Measurements from ENCODE around the gene XYLT2.

The XYLT2 gene

DNA sequence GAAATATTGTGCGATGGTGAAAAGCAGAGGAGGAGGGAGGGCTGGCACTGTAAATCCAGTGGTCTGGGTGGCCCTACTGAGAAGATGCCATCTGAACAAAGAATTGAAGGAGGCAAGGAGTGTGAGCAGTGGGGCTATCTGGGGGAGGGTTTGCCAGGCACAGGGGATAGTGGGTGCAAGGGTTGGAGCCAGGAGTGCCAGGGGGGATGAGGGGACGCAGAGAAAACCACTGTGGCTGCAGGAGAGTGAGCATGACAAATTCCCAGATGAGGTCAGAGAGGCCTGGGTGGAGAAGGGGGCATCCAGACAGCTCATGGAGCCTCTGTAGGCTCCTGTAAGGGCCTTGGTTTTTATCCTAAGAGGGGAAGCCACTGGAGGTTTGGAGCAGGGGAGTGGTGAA lies 4.8 kb downstream of the XYLT2 start:
- ATAC-seq = no peak

DNA sequence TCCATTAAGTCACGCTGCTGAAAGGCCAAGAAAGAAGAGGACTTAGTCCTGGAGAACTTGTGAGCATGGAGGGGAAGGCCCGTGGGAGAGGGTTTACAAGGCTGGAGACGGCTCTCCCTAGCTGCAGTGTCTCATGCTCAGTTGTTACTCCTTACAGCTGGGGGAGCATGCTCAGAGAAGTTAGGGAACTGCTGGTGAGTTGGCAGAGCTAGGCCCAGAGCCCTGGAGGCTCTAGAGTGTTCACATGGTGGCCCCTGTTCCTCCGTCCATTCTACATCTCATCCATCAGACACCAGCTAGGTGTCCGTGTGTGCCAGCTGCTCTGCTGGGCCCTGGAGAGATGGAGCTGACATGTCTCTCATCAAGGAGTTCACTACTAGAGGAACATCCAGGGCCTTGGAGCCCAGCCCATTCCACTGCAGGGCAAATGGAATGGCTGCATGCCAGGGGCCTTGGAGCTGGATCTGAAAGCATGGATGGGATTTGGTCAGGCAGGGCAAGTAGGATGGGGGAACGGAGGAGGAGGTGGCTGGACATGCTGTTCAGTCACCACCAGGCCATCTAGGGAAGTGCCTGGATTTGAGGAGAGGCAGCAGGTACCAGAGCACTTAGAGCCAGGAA lies 6.3 kb downstream of the XYLT2 start:
- no peak for ATAC-seq

DNA sequence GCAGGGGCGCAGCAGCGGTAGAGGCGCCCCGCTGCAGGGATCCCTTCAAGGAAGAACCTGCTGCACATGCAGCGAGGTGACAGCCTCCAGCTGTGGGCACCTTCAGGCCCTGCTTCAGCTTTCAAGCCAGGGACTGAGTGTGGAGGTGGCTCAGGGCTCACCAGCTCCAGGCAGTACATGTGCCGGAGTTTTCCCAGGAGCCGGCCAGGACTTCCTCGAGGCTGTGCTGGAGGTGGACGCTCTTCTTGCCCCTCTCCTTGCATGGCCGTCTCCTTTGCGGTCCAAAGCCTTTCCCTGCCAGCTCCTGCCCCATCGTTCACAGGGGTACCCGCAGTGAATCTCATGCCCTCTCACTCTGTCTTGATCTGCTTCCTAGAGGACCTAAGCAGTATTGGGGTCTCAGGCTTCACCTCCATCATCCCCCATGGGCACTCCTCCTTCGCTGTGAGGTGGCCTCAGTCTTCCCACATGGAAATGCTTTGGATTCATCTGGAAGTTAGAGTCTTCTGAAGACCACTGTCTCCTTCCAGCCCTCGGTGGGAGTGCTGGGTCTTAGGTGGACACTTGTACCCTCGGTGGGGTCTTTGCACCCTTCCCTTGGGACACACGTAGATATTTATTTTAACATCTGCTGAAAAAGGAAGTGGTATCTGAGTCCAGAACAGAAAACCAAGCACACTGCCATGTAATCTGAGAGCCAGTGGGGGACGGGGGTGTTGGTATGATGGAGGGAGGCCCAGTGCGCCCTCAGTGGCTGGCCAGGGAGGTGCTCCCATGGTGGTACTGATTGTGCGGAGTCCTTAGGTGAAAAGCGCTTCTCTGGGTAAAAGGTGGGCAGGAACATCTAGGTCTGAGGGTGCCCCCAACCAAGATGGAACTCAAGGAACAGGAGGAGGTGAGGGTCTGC lies 7.0 kb downstream of the XYLT2 start:
- no peak for ATAC-seq

DNA sequence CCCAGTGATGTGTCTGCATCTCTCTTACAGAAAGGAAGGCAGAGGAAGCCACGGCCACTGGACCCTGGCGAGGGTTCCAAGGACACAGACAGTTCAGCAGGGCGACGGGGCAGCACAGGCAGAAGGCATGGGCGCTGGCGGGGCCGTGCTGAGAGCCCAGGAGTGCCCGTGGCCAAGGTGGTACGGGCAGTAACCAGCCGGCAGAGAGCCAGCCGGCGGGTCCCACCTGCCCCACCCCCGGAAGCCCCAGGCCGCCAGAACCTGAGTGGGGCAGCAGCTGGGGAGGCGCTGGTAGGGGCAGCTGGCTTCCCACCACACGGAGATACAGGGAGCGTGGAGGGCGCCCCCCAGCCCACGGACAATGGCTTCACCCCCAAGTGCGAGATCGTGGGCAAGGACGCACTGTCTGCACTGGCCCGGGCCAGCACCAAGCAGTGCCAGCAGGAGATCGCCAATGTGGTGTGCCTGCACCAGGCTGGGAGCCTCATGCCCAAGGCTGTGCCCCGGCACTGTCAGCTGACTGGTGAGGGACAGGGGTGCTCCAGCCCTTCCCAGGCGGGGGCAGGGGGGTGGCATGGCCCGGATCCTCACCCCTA lies 7.8 kb downstream of the XYLT2 start:
- no peak for ATAC-seq

DNA sequence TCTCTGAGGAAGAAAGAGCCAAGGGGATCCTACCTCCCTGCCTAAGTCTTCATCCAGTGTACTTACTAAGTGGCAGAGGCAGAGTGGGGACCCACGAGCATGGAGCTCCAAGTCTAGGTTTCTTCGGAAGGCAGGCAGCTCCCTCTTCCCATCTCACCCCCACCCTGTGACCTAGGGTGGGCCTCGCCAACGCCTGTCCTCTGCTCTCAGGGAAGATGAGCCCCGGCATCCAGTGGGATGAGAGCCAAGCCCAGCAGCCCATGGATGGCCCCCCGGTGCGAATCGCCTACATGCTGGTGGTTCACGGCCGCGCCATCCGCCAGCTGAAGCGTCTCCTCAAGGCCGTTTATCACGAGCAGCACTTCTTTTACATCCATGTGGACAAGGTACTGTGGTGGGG lies 8.3 kb downstream of the XYLT2 start:
- ATAC-seq = no peak

- ATAC-seq = no peak
Observed at GRCh38 chr17:50354776-50355175, 8.8 kb downstream of the XYLT2 start.

GRCh38 chr17:50355336-50355700 lies 9.4 kb downstream of the XYLT2 start:
- ATAC-seq = no peak

DNA sequence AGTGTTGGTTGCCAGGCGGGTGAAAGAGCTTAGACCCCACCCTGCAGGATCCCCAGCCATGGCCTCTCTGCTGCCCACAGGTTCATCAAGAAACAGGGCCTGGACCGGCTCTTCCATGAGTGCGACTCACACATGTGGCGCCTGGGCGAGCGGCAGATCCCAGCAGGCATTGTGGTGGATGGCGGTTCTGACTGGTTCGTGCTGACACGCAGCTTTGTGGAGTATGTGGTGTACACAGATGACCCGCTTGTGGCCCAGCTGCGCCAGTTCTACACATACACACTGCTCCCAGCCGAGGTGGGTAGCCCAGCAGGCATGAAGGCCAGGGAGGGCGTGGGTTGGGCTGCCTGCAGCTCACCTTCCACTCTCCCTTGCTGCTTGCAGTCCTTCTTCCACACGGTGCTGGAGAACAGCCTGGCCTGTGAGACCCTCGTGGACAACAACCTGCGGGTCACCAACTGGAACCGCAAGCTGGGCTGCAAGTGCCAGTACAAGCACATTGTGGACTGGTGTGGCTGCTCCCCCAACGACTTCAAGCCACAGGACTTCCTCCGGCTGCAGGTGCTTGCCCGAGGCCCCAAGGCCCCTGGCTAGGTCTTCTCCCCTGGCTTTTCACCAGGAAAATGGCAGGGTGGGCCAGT lies 9.9 kb downstream of the XYLT2 start:
- ATAC-seq = peak in 1 of 2 donors; percentile 10

- ATAC-seq = no peak
Observed at GRCh38 chr17:50356418-50356817, 10.5 kb downstream of the XYLT2 start.

DNA sequence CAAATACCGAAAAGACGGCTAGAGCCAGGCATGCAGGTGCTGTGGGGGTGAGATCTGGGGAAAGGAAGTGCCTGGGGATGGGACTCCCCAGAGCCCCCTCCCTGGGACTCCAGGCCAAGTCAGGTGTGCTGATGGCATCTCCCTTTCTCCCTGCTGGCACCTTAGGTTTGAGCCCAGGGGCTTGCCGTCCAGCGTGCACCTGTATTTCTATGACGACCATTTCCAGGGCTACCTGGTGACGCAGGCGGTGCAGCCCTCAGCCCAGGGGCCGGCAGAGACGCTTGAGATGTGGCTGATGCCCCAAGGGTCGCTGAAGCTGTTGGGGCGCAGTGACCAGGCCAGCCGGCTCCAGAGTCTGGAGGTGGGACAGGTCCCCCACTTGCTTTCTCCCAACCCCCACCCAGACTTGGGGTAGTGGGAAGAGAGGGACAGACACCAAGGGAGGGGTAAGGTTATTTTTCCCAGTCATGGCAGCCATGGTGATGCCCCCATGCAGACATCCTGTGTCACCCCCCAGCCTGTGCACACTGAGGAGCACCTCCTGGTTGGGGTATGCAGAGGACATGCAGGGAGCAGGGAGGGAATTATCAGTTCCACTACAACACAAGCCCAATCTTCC lies 11.1 kb downstream of the XYLT2 start:
- no peak for ATAC-seq

GRCh38 chr17:50358177-50358576 lies 12.3 kb downstream of the XYLT2 start:
- ATAC-seq = no peak

- ATAC-seq = no peak
Observed at GRCh38 chr17:50359005-50359699, 13.2 kb downstream of the XYLT2 start.

DNA sequence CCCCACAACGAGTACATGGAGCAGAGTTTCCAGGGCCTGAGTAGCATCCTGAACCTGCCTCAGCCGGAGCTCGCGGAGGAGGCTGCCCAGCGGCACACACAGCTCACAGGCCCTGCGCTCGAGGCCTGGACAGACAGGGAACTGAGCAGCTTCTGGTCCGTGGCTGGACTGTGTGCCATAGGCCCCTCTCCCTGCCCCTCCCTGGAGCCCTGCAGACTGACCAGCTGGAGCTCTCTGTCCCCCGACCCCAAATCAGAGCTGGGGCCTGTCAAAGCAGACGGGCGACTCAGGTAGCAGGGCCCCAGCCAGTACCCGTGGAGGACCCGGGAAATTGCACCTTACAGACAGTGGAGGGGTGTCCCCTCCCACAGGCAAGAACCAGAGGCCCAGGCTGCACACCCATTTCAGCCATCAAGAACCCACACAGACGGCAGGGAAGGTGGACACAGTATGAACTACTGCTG lies 14.1 kb downstream of the XYLT2 start:
- no peak for ATAC-seq

DNA sequence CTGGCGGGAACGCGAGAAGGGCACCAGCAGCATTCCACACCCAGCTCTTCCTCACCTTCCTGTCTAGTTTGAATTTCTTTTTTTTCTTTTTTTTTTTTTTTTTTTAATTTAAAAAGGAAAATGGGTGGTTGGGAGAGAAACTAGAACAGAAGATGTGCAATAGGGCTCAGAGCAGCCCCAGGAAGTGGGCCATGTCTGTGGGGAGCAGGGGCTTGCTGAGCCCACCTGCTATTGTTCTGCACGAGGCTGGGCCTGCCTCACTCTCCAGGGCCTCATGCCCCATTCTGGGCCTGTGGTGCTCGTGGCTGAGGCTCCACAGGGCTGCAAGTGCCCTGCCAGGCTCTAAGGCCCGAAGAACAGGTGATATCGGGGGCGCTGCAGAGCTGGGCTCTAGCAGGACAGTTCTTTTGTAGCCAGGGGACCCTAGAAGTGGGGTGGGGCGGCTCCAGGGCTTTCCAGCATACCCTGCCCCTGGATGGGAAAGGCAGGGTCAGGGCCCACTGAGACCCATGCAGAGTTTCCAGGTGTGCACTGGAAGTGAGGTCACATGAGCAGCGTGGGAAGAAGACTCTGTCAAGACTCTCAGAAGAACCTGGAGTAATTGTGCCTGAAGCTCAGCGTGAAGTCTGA lies 14.7 kb downstream of the XYLT2 start:
- ATAC-seq = no peak

DNA sequence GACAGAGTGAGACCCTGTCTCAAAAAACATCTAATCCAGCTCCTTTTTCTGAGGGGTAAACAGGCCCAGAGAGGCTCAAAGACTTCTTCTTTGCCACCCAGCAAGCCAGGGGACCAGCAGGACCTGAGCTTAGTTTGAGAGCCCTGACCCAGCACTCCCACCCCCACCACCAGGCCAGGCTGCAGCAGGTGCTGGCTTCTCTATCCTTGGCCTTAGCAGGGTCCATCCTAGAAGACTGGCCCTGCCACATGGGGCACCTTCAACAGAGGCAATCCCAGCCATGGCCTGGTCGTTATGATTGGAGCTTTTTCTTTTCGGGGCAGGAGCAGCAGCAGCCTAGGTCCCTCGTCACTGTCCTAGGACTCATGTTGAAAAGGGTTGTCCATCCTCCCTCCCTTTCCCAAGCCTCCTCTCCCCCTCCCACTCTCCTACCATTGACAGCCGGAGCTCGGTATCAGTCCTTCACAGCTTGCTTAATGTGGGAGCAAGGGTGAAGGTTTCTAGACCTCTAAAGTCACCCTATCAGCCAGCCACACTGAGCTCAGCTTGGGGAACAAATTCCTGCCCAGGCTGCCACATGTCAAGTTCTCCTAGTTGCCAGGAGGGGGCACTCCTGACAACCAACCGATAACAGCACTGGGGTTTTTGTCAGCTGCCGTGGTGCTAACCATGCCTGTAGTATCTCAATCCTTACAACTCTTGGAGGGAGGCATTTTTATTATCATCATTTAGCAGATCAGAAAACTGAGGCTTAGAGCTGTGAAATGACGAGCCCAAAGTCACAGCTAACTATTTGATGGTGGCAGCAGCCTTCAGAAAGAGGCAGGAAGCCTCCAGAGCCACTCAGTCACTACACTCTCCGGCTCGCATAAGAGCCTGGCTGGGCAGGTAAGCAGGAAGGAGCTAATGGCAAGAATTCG lies 15.9 kb downstream of the XYLT2 start:
- peak; percentile 76 to 85 for ATAC-seq

DNA sequence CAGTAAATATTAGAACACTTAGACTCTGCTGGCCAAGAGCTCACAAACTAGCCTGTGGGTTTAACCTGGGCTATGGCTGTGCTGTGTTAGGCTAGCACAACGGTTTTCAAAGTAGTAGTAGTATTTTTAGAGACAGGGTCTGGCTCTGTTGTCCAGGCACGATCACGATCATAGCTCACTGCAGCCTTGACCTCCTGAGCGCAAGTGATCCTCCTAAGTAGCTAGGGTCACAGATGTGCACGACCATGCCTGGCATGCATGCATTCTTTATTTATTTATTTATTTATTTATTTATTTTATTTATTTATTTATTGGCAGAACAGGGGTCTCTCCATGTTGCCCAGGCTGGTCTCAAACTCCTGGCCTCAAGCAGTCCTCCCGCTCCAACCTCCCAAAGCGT lies 16.7 kb downstream of the XYLT2 start:
- no peak for ATAC-seq

DNA sequence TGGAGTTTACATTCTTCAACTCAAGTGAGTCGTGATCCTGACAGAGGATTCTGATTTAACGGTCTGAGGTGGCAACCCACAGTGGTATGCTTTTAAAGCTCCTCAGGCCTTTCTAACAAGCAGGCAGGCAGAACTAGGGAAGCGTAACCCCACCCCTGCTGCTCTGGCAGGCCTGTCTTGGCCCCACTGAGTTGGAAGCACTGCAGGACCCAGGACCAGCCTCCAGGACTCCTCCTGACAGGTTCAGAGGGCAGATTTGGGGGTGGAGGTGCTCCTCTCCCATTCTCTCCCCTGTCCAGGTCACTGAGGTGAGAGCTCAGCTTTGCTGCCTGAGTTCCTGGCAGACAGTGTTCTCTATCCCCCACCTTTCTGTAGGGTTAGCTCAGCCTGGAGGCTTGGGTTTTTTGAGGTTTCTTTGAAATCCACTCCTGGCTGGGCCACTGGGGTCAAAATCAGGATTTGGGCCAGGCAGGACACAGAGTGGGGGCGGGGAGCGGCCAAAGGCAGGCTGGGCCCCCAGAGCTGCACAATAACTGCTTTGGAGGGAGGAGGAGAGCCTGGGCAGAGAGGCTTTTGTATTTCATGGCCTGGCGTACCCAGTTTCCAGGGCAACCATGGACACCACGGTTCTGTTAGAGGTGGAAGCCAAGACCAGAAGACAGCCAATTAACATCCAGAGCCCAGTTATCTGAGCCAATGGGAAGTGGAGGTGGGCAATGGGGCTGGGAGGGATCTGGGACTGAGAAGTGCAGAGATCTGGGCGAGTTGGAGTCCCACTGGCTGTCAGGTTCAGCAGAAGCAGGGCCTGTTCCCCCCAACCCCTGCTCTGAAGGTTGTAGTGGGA lies 17.5 kb downstream of the XYLT2 start:
- ATAC-seq = no peak

GRCh38 chr17:50364061-50364458 lies 18.1 kb downstream of the XYLT2 start:
- ATAC-seq = no peak

DNA sequence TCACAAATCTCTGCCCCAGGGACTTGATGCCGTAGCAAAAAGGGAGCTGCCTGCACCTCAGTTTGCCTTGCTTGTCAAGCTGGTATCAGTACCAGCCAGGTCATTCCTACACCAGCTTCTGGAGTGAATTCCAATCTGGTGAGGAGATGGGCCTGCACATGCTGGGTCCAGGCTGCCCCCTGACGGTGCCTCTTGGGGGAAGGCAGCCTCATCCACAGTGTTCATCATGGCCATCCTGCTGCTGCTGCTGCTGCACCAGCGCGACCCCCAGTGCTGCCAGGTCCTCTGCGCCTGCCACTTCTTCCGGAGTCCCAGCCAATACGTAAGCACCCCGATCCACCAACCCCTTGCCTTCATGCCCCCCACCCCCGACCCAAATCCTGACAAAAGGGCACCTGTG lies 18.8 kb downstream of the XYLT2 start:
- no peak for ATAC-seq

GRCh38 chr17:50365165-50365564 lies 19.2 kb downstream of the XYLT2 start:
- ATAC-seq = no peak

All from activated CD4-positive, CD25-positive, alpha-beta regulatory T cell treated with anti-CD3 and anti-CD28 coated beads, Interleukin-2, amount 50 U/mL, for 24 hours (primary cell).